H1 (cell line): ENCODE data around the gene CA5A. TPM values are rescaled to one million over a fixed set of nuclear protein-coding genes. Genes with fewer than 3 reads are reported as not detected.

ENCODE experiments used
- CTCF ChIA-PET: fragments of 300-600 bp; sonication (Branson Sonifier 250); formaldehyde crosslinking; loops from one replicate; lab custom pipeline; 2021; ENCODE audit not compliant: partially characterized antibody; lab: Charles Lee
- POLR2A ChIA-PET: fragments of 300-600 bp; sonication (Branson Sonifier 250); formaldehyde crosslinking; loops from one replicate; lab custom pipeline; 2021; ENCODE audit warnings: inconsistent platforms; ENCODE audit not compliant: partially characterized antibody; lab: Charles Lee
- DNase-seq, 2 experiments: peaks; one replicate each; pipeline versions ENCODE4 v3.0.0 to v3.0.0-alpha.2; 2010 to 2022; ENCODE audit warnings: low spot score in 2 of 2, low read depth in 1 of 2, mixed read lengths in 1 of 2
- FAIRE-seq: peaks from 2 replicates; lab custom pipeline; 2011; peaks lifted over from hg19 to GRCh38; lab: Jason Lieb, UNC
- H2AFZ ChIP-seq: 2 replicates; pipeline ENCODE4 v1.8.1; 2012; ENCODE audit warnings: low read length, inconsistent platforms
- H2AK5ac ChIP-seq: 2 replicates; pipeline ENCODE4 v1.6.1; 2013; ENCODE audit warnings: low read depth, low read length
- H2BK120ac ChIP-seq: replicated peaks from 2 replicates; pipeline ENCODE3; 2013; ENCODE audit warnings: low read depth, low read length, inconsistent platforms
- H2BK12ac ChIP-seq: 2 replicates; pipeline ENCODE4 v1.6.1; 2013; ENCODE audit warnings: low read depth, low read length
- H2BK15ac ChIP-seq: 2 replicates; pipeline ENCODE4 v1.6.1; 2013; ENCODE audit warnings: low read length
- H2BK20ac ChIP-seq: 2 replicates; pipeline ENCODE4 v1.6.1; 2013; ENCODE audit warnings: low read length
- H2BK5ac ChIP-seq: 2 replicates; pipeline ENCODE4 v1.6.1; 2013; ENCODE audit warnings: low read depth, low read length
- H3K14ac ChIP-seq: 2 replicates; pipeline ENCODE4 v1.6.1; 2013; ENCODE audit warnings: inconsistent platforms; ENCODE audit not compliant: insufficient read length
- H3K18ac ChIP-seq: 2 replicates; pipeline ENCODE4 v1.6.1; 2013; ENCODE audit warnings: low read length; ENCODE audit errors: extremely low read depth
- H3K23ac ChIP-seq: 2 replicates; pipeline ENCODE4 v1.6.1; 2013; ENCODE audit warnings: inconsistent platforms; ENCODE audit not compliant: insufficient read length
- H3K23me2 ChIP-seq: 2 replicates; pipeline ENCODE4 v1.6.1; 2013; ENCODE audit warnings: low read depth, low read length
- H3K27ac ChIP-seq: 2 replicates; pipeline ENCODE4 v1.6.1; 2011; ENCODE audit warnings: low read depth, low read length, inconsistent platforms
- H3K27me3 ChIP-seq, 4 experiments: replicated peaks in 1 of 4; 1 replicate in 1 of 4; 2 replicates in 3 of 4; pipeline versions ENCODE4 v1.6.1 to v1.8.1; 2011 to 2013; ENCODE audit warnings: low read length in 3 of 4, mild to moderate bottlenecking in 3 of 4, inconsistent platforms in 2 of 4, mixed read lengths in 2 of 4, moderate library complexity in 1 of 4; ENCODE audit not compliant: control insufficient read depth in 3 of 4, insufficient read depth in 3 of 4; ENCODE audit errors: extremely low read depth in 1 of 4
- H3K36me3 ChIP-seq, 4 experiments: 2 replicates each; pipeline versions ENCODE4 v1.6.1 to v1.8.1; 2011 to 2013; ENCODE audit warnings: mild to moderate bottlenecking in 4 of 4, low read length in 3 of 4, moderate library complexity in 2 of 4, control low read depth in 1 of 4, inconsistent platforms in 1 of 4; ENCODE audit not compliant: insufficient read depth in 4 of 4, control insufficient read depth in 2 of 4
- H3K4ac ChIP-seq: replicated peaks from 2 replicates; pipeline ENCODE3; 2013; ENCODE audit warnings: low read length, low read depth, mixed read lengths, inconsistent platforms; ENCODE audit not compliant: insufficient read length
- H3K4me1 ChIP-seq, 4 experiments: replicated peaks in 1 of 4; 1 replicate in 1 of 4; 2 replicates in 3 of 4; pipeline versions ENCODE4 v1.6.1 to v1.8.1; 2011 to 2013; ENCODE audit warnings: low read length in 3 of 4, inconsistent platforms in 2 of 4, mixed read lengths in 1 of 4; ENCODE audit not compliant: insufficient read depth in 4 of 4, control insufficient read depth in 3 of 4
- H3K4me2 ChIP-seq, 2 experiments: 2 replicates each; pipeline versions ENCODE4 v1.6.1 to v1.8.1; 2011 to 2013; ENCODE audit warnings: low read depth in 2 of 2, low read length in 2 of 2, control low read depth in 1 of 2, inconsistent platforms in 1 of 2, mild to moderate bottlenecking in 1 of 2; ENCODE audit not compliant: insufficient read depth in 1 of 2
- H3K4me3 ChIP-seq, 4 experiments: fragments of 200-600, 300-600 bp in 1 of 4; sonication (generic), shearing (Covaris generic), sonication (Bioruptor Twin) in 1 of 4; 2 replicates each; pipeline versions ENCODE4 v1.5.1 to v1.8.1; 2011 to 2016; ENCODE audit warnings: low read length in 4 of 4, low read depth in 3 of 4, control low read depth in 2 of 4, inconsistent platforms in 2 of 4, mild to moderate bottlenecking in 2 of 4, mixed read lengths in 1 of 4, moderate library complexity in 1 of 4; ENCODE audit not compliant: insufficient read depth in 2 of 4; ENCODE audit errors: extremely low read depth in 1 of 4
- H3K56ac ChIP-seq: replicated peaks from 2 replicates; pipeline ENCODE3; 2013; ENCODE audit warnings: low read depth, mild to moderate bottlenecking, mixed read lengths, low read length, inconsistent platforms; ENCODE audit not compliant: insufficient read length
- H3K79me1 ChIP-seq: 2 replicates; pipeline ENCODE4 v1.6.1; 2013; ENCODE audit warnings: low read depth, low read length, control low read depth
- H3K79me2 ChIP-seq, 2 experiments: 2 replicates each; pipeline versions ENCODE4 v1.6.1 to v1.8.1; 2012 to 2013; ENCODE audit warnings: low read length in 2 of 2, mild to moderate bottlenecking in 2 of 2, inconsistent platforms in 1 of 2; ENCODE audit not compliant: insufficient read depth in 2 of 2, control insufficient read depth in 1 of 2
- H3K9ac ChIP-seq, 4 experiments: replicated peaks in 1 of 4; 1 replicate in 1 of 4; 2 replicates in 3 of 4; pipeline versions ENCODE4 v1.6.1 to v1.8.1; 2011 to 2013; ENCODE audit warnings: low read depth in 3 of 4, low read length in 3 of 4, control low read depth in 2 of 4, mild to moderate bottlenecking in 2 of 4, moderate library complexity in 2 of 4, inconsistent platforms in 1 of 4; ENCODE audit errors: extremely low read depth in 1 of 4
- H3K9me3 ChIP-seq, 2 experiments: 2 replicates each; pipeline versions ENCODE4 v1.6.1 to v1.8.1; 2012 to 2013; ENCODE audit warnings: mild to moderate bottlenecking in 2 of 2, moderate library complexity in 2 of 2, control low read depth in 1 of 2, inconsistent platforms in 1 of 2, low read depth in 1 of 2, low read length in 1 of 2, mixed read lengths in 1 of 2; ENCODE audit not compliant: insufficient read depth in 2 of 2
- H4K20me1 ChIP-seq, 2 experiments: replicated peaks in 1 of 2; 2 replicates each; pipeline versions ENCODE3 to v1.8.1; 2011 to 2013; ENCODE audit warnings: inconsistent platforms in 2 of 2, low read length in 2 of 2, mild to moderate bottlenecking in 1 of 2; ENCODE audit not compliant: insufficient read depth in 2 of 2, control insufficient read depth in 1 of 2
- H4K5ac ChIP-seq: 2 replicates; pipeline ENCODE4 v1.6.1; 2013; ENCODE audit warnings: low read length, low read depth, mixed read lengths, inconsistent platforms; ENCODE audit not compliant: insufficient read length
- H4K8ac ChIP-seq: 2 replicates; pipeline ENCODE4 v1.8.0; 2013; ENCODE audit warnings: mild to moderate bottlenecking, moderate library complexity, low read length, inconsistent platforms; ENCODE audit not compliant: insufficient read depth; ENCODE audit errors: extremely low read depth
- H4K91ac ChIP-seq: replicated peaks from 2 replicates; pipeline ENCODE3; 2013; ENCODE audit warnings: low read length, mixed read lengths, inconsistent platforms; ENCODE audit not compliant: insufficient read length
- CEBPB ChIP-seq: IDR thresholded peaks from 2 replicates; pipeline ENCODE4 v1.6.1; 2012; ENCODE audit warnings: low read depth, low read length
- SIN3A ChIP-seq, 2 experiments: IDR thresholded peaks in 1 of 2; conservative IDR thresholded peaks in 1 of 2; 2 replicates each; pipeline ENCODE4 v1.6.1; 2011 to 2012; ENCODE audit warnings: low read length in 2 of 2, improper control_type of control experiment in 1 of 2, low read depth in 1 of 2, mild to moderate bottlenecking in 1 of 2
- TCF12 ChIP-seq: IDR thresholded peaks from 2 replicates; pipeline ENCODE4 v1.6.1; 2011; ENCODE audit warnings: low read depth, mild to moderate bottlenecking, low read length
- TEAD4 ChIP-seq: IDR thresholded peaks from 2 replicates; pipeline ENCODE4 v1.6.1; 2012; ENCODE audit warnings: low read depth, low read length, inconsistent platforms, mixed read lengths
- WGBS, 2 experiments: shearing (Covaris generic) in 1 of 2; methylation state at CpG; one replicate each; pipeline versions ENCODE4 v1.1.6 to v1.1.7; 2013 to 2015; ENCODE audit warnings: low lambda C conversion rate in 2 of 2, mixed read lengths in 2 of 2, inconsistent platforms in 1 of 2, low coverage in 1 of 2, missing lambda C conversion rate in 1 of 2; ENCODE audit not compliant: insufficient replicate concordance in 2 of 2, insufficient coverage in 1 of 2, insufficient read length in 1 of 2; ENCODE audit errors: extremely low coverage in 1 of 2, missing lambda C conversion rate in 1 of 2; 5-methylcytosine and 5-hydroxymethylcytosine counted together
- polyA plus RNA-seq, 7 experiments: library from polyadenylated mRNA; depleted of rRNA in 3 of 7; stranded (reverse) in 5 of 7; unstranded in 2 of 7; fragments of >200 nt in 5 of 7; fragments of 200-250 nt in 2 of 7; gene quantifications; 1 replicate in 5 of 7; 2 replicates in 1 of 7; 4 replicates in 1 of 7; pipeline versions ENCODE4 v1.2.1 to v1.2.3, GENCODE V29; 2011 to 2013; ENCODE audit warnings: missing spikeins in 2 of 7, mixed read lengths in 2 of 7
- total RNA-seq: library from RNA; stranded (reverse); fragmentation: NEBNext Ultra II Directional; extraction: Animal tissue kit (Norgen Biotek cat#: 25700); gene quantifications from 2 replicates; pipeline ENCODE4 v1.2.1, GENCODE V29; 2021

CA5A gene
- total and polyA plus RNA-seq, 2 of the 8 experiments (the other 6 are each of a cell fraction or from before 2014, with no cell fraction given) = not detected

GRCh38 chr16:87924041-87924810 is 12.1 kb downstream of the CA5A start:
- Histone ChIP-seq H4K5ac (no peak overlapping the region), H3K18ac (no peak overlapping the region), H3K9me3 (no peaks in the 10 kb centered on the region), H3K79me2 (no peaks in the 10 kb centered on the region), H4K91ac (peak overlapping the region; percentile 80), H2AK5ac (no peak overlapping the region; the same call in 1 of the 2 replicates), H3K4me2 (no peak overlapping the region), H2BK20ac (0 out of 2 replicates have a peak overlapping the region, but pooled peaks have one; percentile 61), H3K14ac (no peak overlapping the region), H2AFZ (no peak overlapping the region), H3K79me1 (no peaks in the 10 kb centered on the region), H3K4ac (no peak overlapping the region), H3K36me3 (no peaks in the 10 kb centered on the region), H4K8ac (no peak overlapping the region), H3K23me2 (no peaks in the 10 kb centered on the region), H3K27ac (no peak overlapping the region), H3K27me3 (no peaks in the 10 kb centered on the region), H3K4me3 (no peak overlapping the region), H3K56ac (no peak overlapping the region), H2BK15ac (no peak overlapping the region), H4K20me1 (no peaks in the 10 kb centered on the region), H2BK5ac (peak overlapping the region; percentile 12; the same call in 1 of the 2 replicates), H3K23ac (no peak overlapping the region), H2BK120ac (no peak overlapping the region), H3K4me1 (peaks cover 0 to 21% (median 3%) of the 10 kb centered on the region in 4 experiments; a peak in 5 of 7 replicates), H2BK12ac (peak overlapping the region; percentile 39; the same call in 1 of the 2 replicates), H3K9ac (no peak overlapping the region)
- DNase-seq (no peak), FAIRE-seq (no peak)
- 86% methylated on average over 27 of the region's 27 CpGs; no CpG with 5 or more reads in 1 of the 2 experiments for WGBS, 2 experiments
- no peak for TF ChIP-seq SIN3A (conservative IDR thresholded peaks at IDR 0.05 in 1 of 2, IDR thresholded peaks at IDR 0.05 in 1 of 2; ENCODE audit: low read depth in 1 of 2, low read length in 2 of 2)
- TF ChIP-seq CEBPB = no peak
- TF ChIP-seq TEAD4 = no peak
- 0 out of 2 replicates have a peak, but pooled peaks have one; percentile 18 for TF ChIP-seq TCF12
- ChIA-PET POLR2A (interaction anchor here (1.1 kb wide), 1 partner anchor 48 kb away, joined by 4 read pairs; no protein-coding TSS in a partner anchor), CTCF (interaction anchor here (0.5 to 4.4 kb wide), 7 partner anchors 10 to 180 kb away, joined by 3 to 24 read pairs (median 3); no protein-coding TSS in a partner anchor)
